Mucosa of rectum (tissue), 2 donors: ENCODE data around the gene ALK.

Experiments
- H3K27ac ChIP-seq, 2 donors: one replicate each; pipeline ENCODE4 v1.7.0; 2013; ENCODE audit warnings: inconsistent platforms in 2 of 2, low read depth in 2 of 2, low read length in 2 of 2
- H3K27me3 ChIP-seq, 2 donors: one replicate each; pipeline ENCODE4 v1.7.0; 2013; ENCODE audit warnings: low read length in 2 of 2; ENCODE audit not compliant: control insufficient read depth in 2 of 2, insufficient read depth in 2 of 2
- H3K36me3 ChIP-seq, 2 donors: one replicate each; pipeline ENCODE4 v1.7.0; 2013; ENCODE audit warnings: low read length in 2 of 2; ENCODE audit not compliant: control insufficient read depth in 2 of 2, insufficient read depth in 2 of 2
- H3K4me1 ChIP-seq, 2 donors: one replicate each; pipeline ENCODE4 v1.7.0; 2013; ENCODE audit warnings: low read length in 2 of 2, mild to moderate bottlenecking in 1 of 2; ENCODE audit not compliant: control insufficient read depth in 2 of 2, insufficient read depth in 2 of 2
- H3K4me3 ChIP-seq, 2 donors: one replicate each; pipeline ENCODE4 v1.7.0; 2013; ENCODE audit warnings: low read length in 2 of 2
- H3K9ac ChIP-seq, 2 donors: one replicate each; pipeline ENCODE4 v1.7.0; 2013; ENCODE audit warnings: low read length in 2 of 2, low read depth in 1 of 2, mild to moderate bottlenecking in 1 of 2
- H3K9me3 ChIP-seq, 2 donors: one replicate each; pipeline ENCODE4 v1.7.0; 2013; ENCODE audit warnings: low read length in 2 of 2; ENCODE audit not compliant: control insufficient read depth in 2 of 2
- donor health status: healthy.
- donor health status: Normal muscosa, but diverticular disease.

ALK gene

DNA sequence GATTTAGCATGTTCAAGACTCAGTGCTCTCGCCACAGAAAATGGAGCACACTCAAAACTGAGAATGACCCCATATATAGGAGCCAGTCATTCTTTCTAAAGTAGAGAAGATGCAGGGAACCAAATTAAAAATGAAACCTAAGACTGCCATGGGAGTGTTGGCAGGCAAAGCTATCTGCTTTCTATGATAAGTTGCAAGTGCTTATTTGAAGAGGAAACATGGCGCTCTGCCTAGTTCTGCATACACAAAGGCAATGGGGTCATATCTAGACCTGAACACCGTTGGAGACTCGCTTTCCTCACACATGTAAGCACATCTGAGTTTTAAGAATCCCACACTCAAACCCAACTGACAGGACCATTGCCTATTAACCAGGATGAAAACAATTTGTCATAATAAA, 292.5 kb downstream of the ALK start:
- Histone ChIP-seq H3K27ac (no peak overlapping the region), H3K27me3 (peaks cover 0 to 3% of the 10 kb centered on the region in 2 donors), H3K4me1 (no peaks in the 10 kb centered on the region), H3K9me3 (no peaks in the 10 kb centered on the region), H3K4me3 (no peak overlapping the region), H3K36me3 (no peaks in the 10 kb centered on the region), H3K9ac (no peak overlapping the region)

GRCh38 chr2:29628108-29628745, 293.2 kb downstream of the ALK start:
- H3K36me3 ChIP-seq: no peaks in the 10 kb centered on the region
- H3K27ac ChIP-seq: no peak overlapping the region
- H3K4me3 ChIP-seq: no peak overlapping the region

GRCh38 chr2:29627279-29627711, 294.1 kb downstream of the ALK start:
- Histone ChIP-seq H3K27me3 (peaks cover 0 to 3% of the 10 kb centered on the region in 2 donors), H3K4me3 (no peak overlapping the region), H3K9ac (no peak overlapping the region), H3K9me3 (no peaks in the 10 kb centered on the region), H3K36me3 (no peaks in the 10 kb centered on the region), H3K4me1 (no peaks in the 10 kb centered on the region), H3K27ac (no peak overlapping the region)

More at GRCh38 chr2:29628108-29628745, 293.2 kb downstream of the ALK start:
- Histone ChIP-seq H3K9ac (no peak overlapping the region), H3K27me3 (peaks cover 0 to 3% of the 10 kb centered on the region in 2 donors), H3K4me1 (no peaks in the 10 kb centered on the region), H3K9me3 (no peaks in the 10 kb centered on the region)

DNA sequence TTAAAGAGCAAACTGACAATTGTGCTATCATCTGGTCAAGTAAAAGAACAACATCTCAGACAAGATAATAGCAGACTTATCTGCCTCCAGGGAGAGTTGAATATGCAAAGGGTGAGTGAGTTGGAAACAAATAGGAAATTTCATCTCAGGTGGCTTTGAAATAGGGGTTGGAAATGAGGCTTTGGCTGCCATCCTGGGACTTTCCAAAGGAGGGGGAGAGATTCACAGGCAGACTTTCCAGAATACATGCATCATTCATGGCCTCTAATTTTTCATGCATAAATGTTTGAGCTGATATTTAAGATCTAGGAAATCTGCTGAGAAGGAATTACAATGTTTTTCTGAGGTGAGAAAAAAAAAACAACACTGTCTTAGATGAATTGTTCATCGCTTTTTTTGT, 300.5 kb downstream of the ALK start:
- peaks cover 0 to 3% of the 10 kb centered on the region in 2 donors for H3K27me3 ChIP-seq
- no peaks in the 10 kb centered on the region for H3K9me3 ChIP-seq
- H3K36me3 ChIP-seq: no peaks in the 10 kb centered on the region
- no peak overlapping the region for H3K27ac ChIP-seq
- no peaks in the 10 kb centered on the region for H3K4me1 ChIP-seq
- no peak overlapping the region for H3K4me3 ChIP-seq
- no peak overlapping the region for H3K9ac ChIP-seq

DNA sequence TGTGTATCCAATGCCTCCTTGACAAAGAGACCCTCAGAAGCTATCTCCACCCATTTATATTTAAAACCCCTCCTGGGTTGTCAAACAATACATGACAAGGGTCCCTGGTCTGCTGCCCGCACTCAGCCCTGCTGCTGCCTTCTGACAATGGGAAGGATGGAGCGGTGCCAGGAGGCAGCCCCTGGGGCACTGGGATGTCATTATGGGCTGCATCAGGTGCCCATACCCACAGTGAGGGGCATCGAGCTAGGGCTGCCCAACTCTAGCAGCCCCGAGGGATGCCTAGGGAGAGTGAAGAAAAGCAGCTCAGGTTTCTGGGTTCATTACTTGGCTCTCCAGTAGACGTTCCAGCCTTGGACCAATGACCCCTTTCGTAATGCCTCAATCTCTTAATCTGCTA, 301.7 kb downstream of the ALK start:
- no peaks in the 10 kb centered on the region for H3K4me1 ChIP-seq
- H3K9me3 ChIP-seq: no peaks in the 10 kb centered on the region
- H3K4me3 ChIP-seq: no peak overlapping the region
- no peaks in the 10 kb centered on the region for H3K36me3 ChIP-seq
- H3K9ac ChIP-seq: no peak overlapping the region
- H3K27ac ChIP-seq: no peak overlapping the region
- H3K27me3 ChIP-seq: peaks cover 0 to under 1% of the 10 kb centered on the region in 2 donors

DNA sequence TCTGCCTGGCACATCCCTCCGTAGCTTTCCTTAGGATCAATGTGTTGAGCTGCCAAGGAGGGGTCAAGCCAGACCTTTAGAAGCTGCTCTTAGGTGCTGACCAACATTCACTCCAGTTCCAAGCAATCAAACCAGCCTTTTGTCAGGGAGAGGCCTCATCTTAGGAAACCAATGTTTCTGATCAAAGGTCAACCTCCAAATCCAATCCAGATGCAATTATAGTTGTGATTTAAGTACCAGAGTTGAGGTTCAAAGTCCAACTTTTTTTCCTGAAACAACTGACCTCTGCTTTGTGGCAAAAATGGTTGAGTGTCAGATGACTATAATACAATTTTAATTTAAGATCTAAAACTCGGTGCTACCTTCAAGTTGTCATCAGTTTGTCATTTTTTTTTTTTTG, 303.4 kb downstream of the ALK start:
- Histone ChIP-seq H3K27me3 (no peaks in the 10 kb centered on the region), H3K9ac (no peak overlapping the region), H3K4me3 (no peak overlapping the region), H3K9me3 (no peaks in the 10 kb centered on the region), H3K36me3 (no peaks in the 10 kb centered on the region), H3K27ac (no peak overlapping the region), H3K4me1 (no peaks in the 10 kb centered on the region)

- no peak overlapping the region for H3K27ac ChIP-seq
- H3K27me3 ChIP-seq: no peaks in the 10 kb centered on the region
- no peaks in the 10 kb centered on the region for H3K9me3 ChIP-seq
- no peaks in the 10 kb centered on the region for H3K36me3 ChIP-seq
- no peaks in the 10 kb centered on the region for H3K4me1 ChIP-seq
- H3K9ac ChIP-seq: no peak overlapping the region
- H3K4me3 ChIP-seq: no peak overlapping the region
Observed at GRCh38 chr2:29617351-29617750, 304.0 kb downstream of the ALK start.

GRCh38 chr2:29616569-29616968, 304.8 kb downstream of the ALK start:
- Histone ChIP-seq H3K27me3 (no peaks in the 10 kb centered on the region), H3K36me3 (no peaks in the 10 kb centered on the region), H3K9me3 (no peaks in the 10 kb centered on the region), H3K4me3 (no peak overlapping the region), H3K27ac (no peak overlapping the region), H3K9ac (no peak overlapping the region), H3K4me1 (no peaks in the 10 kb centered on the region)

DNA sequence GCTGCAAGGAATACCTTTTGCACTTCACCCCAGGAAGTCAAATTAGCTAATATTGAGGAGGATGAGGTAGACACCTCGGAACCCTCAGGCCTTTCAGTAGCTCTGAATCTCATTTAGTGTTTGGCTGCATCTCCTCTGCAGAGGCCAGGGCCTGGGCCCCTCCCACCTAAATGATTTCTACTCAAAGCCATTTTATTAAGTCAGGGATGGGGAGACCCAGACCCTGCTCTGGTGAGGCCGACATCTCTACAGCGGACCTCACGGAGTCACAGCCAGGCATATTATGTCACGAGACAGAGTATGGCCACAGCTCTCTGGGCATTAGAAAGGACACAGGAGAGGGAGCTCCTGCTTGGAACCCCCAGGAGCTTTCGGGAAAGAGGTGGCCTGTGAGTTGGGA, 305.5 kb downstream of the ALK start:
- H3K27me3 ChIP-seq: no peaks in the 10 kb centered on the region
- no peak overlapping the region for H3K4me3 ChIP-seq
- H3K4me1 ChIP-seq: no peaks in the 10 kb centered on the region
- no peak overlapping the region for H3K9ac ChIP-seq
- no peaks in the 10 kb centered on the region for H3K9me3 ChIP-seq
- H3K36me3 ChIP-seq: no peaks in the 10 kb centered on the region
- H3K27ac ChIP-seq: no peak overlapping the region

DNA sequence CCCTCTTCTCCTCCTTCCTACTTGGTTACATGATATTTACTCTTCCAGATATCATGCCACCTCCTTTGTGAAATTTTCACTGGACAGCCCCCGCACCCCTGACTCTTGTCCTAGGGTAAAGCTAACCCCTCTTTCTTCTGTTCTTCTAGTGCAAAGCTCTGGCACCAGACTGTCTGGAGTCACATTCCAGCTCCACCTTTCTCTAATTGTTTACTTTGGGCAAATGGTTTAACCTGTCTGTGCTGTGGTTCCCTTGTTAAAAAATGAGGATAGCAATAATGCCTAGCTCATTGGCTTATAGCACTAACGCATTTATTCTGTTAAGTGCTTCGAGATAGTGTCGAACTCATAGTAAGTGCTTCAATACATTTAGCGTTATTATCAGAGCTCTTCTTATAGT, 306.2 kb downstream of the ALK start:
- Histone ChIP-seq H3K9me3 (no peaks in the 10 kb centered on the region), H3K27me3 (no peaks in the 10 kb centered on the region), H3K4me1 (no peaks in the 10 kb centered on the region), H3K9ac (no peak overlapping the region), H3K36me3 (no peaks in the 10 kb centered on the region), H3K4me3 (no peak overlapping the region), H3K27ac (no peak overlapping the region)
